Measurements from ENCODE around the gene TMEM131.

TMEM131 gene

GRCh38 chr2:97797355-97797754 is 198.4 kb downstream of the TMEM131 start:
- Histone ChIP-seq H3K4me3 (replicated peaks; ENCODE audit: insufficient read depth, low read length) (no peak overlapping the region), H3K27me3 (ENCODE audit: insufficient read depth, poor library complexity, severe bottlenecking) (no peaks in the 10 kb centered on the region), H3K27ac (replicated peaks) (no peak overlapping the region)
- TF ChIP-seq, protein P1, sequence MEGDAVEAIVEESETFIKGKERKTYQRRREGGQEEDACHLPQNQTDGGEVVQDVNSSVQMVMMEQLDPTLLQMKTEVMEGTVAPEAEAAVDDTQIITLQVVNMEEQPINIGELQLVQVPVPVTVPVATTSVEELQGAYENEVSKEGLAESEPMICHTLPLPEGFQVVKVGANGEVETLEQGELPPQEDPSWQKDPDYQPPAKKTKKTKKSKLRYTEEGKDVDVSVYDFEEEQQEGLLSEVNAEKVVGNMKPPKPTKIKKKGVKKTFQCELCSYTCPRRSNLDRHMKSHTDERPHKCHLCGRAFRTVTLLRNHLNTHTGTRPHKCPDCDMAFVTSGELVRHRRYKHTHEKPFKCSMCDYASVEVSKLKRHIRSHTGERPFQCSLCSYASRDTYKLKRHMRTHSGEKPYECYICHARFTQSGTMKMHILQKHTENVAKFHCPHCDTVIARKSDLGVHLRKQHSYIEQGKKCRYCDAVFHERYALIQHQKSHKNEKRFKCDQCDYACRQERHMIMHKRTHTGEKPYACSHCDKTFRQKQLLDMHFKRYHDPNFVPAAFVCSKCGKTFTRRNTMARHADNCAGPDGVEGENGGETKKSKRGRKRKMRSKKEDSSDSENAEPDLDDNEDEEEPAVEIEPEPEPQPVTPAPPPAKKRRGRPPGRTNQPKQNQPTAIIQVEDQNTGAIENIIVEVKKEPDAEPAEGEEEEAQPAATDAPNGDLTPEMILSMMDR (IDR thresholded peaks at IDR 0.05; ENCODE audit: insufficient read depth, low read length) = no peak
- TF ChIP-seq POLR2AphosphoS5 (IDR thresholded peaks at IDR 0.05; ENCODE audit: low read depth) = no peak
- TF ChIP-seq REST (IDR thresholded peaks at IDR 0.05; ENCODE audit: insufficient replicate concordance, low read depth) = no peak
- no peak for TF ChIP-seq GABPA (IDR thresholded peaks at IDR 0.05; ENCODE audit: low read depth)
- no peak for TF ChIP-seq SPI1 (IDR thresholded peaks at IDR 0.05; ENCODE audit: borderline replicate concordance, low read depth)
- DNase-seq (ENCODE audit: low read depth in 1 of 2, low spot score in 1 of 2) = no peak

GRCh38 chr2:97796465-97797126 is 199.2 kb downstream of the TMEM131 start:
- Histone ChIP-seq H3K27me3 (ENCODE audit: insufficient read depth, poor library complexity, severe bottlenecking) (no peaks in the 10 kb centered on the region), H3K27ac (replicated peaks) (no peak overlapping the region), H3K4me3 (replicated peaks; ENCODE audit: insufficient read depth, low read length) (no peak overlapping the region)
- no peak for DNase-seq (ENCODE audit: low read depth in 1 of 2, low spot score in 1 of 2)
- TF ChIP-seq REST (IDR thresholded peaks at IDR 0.05; ENCODE audit: insufficient replicate concordance, low read depth) (no peak), POLR2AphosphoS5 (IDR thresholded peaks at IDR 0.05; ENCODE audit: low read depth) (no peak)
- TF ChIP-seq, protein P1 (IDR thresholded peaks at IDR 0.05; ENCODE audit: insufficient read depth, low read length) = no peak

DNA sequence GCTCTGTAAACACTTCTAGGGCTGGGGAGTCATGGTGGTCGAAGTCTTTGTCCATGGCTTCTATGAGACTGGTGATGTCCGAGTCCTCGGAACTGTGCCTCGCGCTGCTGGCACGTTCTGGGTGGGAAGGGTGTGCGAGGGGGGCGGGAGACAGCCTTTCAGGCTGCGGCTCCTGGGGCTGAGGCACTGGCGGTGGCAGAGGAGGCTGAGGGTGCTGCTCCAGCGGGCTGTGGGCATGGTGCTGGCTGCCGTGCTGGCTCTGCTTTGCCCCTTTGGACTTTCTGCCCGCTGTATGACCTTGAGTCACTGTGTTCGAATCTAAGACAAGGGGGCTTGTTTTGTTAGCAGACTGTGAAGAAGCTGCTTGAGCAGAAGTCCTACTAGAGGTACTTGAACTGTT is 203.3 kb downstream of the TMEM131 start:
- TF ChIP-seq SPI1 (IDR thresholded peaks at IDR 0.05; ENCODE audit: borderline replicate concordance, low read depth) (no peak), POLR2AphosphoS5 (IDR thresholded peaks at IDR 0.05; ENCODE audit: low read depth) (no peak), GABPA (IDR thresholded peaks at IDR 0.05; ENCODE audit: low read depth) (no peak), REST (IDR thresholded peaks at IDR 0.05; ENCODE audit: insufficient replicate concordance, low read depth) (no peak)
- TF ChIP-seq, protein P1 (IDR thresholded peaks at IDR 0.05; ENCODE audit: insufficient read depth, low read length) = no peak
- H3K4me3 ChIP-seq (replicated peaks; ENCODE audit: insufficient read depth, low read length) = no peak overlapping the region
- no peak for DNase-seq (ENCODE audit: low read depth in 1 of 2, low spot score in 1 of 2)
- H3K27me3 ChIP-seq (ENCODE audit: insufficient read depth, poor library complexity, severe bottlenecking) = no peaks in the 10 kb centered on the region
- no peak overlapping the region for H3K27ac ChIP-seq (replicated peaks)

Data from HL-60 (cell line).